ENCODE data around the gene C10orf90.

Gene C10orf90

DNA sequence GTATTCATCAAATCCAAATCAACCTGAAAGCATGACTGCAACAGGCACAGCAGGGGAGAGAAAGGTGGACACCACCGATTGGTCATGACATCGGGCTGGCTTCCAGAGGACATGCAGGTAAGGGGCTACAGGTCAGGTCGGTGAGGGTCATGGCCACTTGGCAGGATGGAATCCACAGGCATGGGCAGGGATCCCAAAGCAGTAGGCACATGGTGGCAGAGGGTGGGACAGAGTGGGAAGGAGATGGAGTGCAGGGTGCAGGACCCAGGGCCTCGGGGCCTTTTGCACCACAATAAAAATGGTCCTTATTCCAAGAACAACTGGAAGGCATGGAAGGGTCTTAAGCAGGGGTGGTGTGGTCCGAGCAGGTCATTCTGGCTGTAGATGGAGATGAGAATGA is 33.0 kb downstream of the C10orf90 start:
- no peaks in the 10 kb centered on the region for H3K36me3 ChIP-seq (ENCODE audit: control insufficient read depth, low read length)
- H3K4me2 ChIP-seq (ENCODE audit: low read length) = no peak overlapping the region
- no peaks in the 10 kb centered on the region for H3K9me2 ChIP-seq (replicated peaks; ENCODE audit: control insufficient read depth, low read length)
- no peaks in the 10 kb centered on the region for H3K4me1 ChIP-seq (ENCODE audit: control insufficient read depth, low read length)
- H4K20me1 ChIP-seq (ENCODE audit: control insufficient read depth, insufficient read depth, low read depth, low read length) = no peaks in the 10 kb centered on the region
- no peak overlapping the region for H3K4me3 ChIP-seq (ENCODE audit: low read length)
- H3K27me3 ChIP-seq (ENCODE audit: control insufficient read depth, low read length) = no peaks in the 10 kb centered on the region
- no peaks in the 10 kb centered on the region for H3K9me3 ChIP-seq (ENCODE audit: control insufficient read depth, insufficient read depth, low read length)
- no peak overlapping the region for H3K27ac ChIP-seq (ENCODE audit: low read depth, low read length)
- TF ChIP-seq EZH2phosphoT487 (IDR thresholded peaks at IDR 0.05; ENCODE audit: borderline replicate concordance, low read length) = no peak
- TF ChIP-seq, protein P1, sequence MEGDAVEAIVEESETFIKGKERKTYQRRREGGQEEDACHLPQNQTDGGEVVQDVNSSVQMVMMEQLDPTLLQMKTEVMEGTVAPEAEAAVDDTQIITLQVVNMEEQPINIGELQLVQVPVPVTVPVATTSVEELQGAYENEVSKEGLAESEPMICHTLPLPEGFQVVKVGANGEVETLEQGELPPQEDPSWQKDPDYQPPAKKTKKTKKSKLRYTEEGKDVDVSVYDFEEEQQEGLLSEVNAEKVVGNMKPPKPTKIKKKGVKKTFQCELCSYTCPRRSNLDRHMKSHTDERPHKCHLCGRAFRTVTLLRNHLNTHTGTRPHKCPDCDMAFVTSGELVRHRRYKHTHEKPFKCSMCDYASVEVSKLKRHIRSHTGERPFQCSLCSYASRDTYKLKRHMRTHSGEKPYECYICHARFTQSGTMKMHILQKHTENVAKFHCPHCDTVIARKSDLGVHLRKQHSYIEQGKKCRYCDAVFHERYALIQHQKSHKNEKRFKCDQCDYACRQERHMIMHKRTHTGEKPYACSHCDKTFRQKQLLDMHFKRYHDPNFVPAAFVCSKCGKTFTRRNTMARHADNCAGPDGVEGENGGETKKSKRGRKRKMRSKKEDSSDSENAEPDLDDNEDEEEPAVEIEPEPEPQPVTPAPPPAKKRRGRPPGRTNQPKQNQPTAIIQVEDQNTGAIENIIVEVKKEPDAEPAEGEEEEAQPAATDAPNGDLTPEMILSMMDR (IDR thresholded peaks at IDR 0.05; ENCODE audit: low read depth, low read length, poor library complexity, severe bottlenecking) = no peak
- H3F3A ChIP-seq (ENCODE audit: control insufficient read depth, insufficient read depth) = no peaks in the 10 kb centered on the region
- H3K79me2 ChIP-seq (ENCODE audit: control insufficient read depth, low read length) = no peaks in the 10 kb centered on the region

DNA sequence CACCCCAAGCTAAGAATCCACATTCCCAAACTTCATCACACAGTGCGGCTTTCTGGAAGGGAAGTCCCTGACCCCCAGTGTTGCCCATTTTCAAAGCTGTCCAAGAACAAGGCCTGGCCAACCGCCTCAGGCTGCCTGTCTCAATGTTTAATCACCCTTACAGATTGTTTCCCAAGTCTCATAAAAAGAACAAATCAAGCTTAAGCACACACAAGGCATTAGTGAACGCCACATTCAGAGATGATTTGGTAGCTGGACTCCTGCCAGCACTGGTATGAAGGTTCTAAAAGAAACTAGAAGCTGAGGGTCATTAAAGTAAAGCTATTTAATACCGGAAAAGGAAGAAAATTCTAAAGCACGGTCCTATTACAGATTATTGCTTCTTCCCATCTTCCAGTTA is 35.6 kb downstream of the C10orf90 start:
- Histone ChIP-seq H3K27me3 (ENCODE audit: control insufficient read depth, low read length) (no peaks in the 10 kb centered on the region), H3K9me2 (replicated peaks; ENCODE audit: control insufficient read depth, low read length) (no peaks in the 10 kb centered on the region)

DNA sequence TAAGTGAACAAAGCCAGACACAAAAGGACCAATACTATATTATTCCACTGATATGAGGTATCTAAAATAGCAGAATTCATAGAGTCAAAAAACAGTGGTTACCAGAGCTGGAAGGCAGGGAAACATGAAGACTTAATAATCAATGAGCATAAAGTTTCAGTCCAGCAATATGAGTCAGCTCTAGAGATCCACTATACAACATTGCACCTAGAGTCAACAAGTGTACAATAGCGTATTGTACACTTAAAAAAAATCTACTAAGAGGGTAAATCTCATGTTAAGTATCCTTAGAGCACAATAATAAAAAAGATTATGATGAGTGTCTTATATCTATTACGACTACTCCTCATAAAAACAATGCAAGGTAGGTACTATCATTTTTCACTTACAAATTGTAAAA is 36.1 kb downstream of the C10orf90 start:
- Histone ChIP-seq H3K27ac (ENCODE audit: low read depth, low read length) (no peak overlapping the region), H3K36me3 (ENCODE audit: control insufficient read depth, low read length) (no peaks in the 10 kb centered on the region), H3K4me3 (ENCODE audit: low read length) (no peak overlapping the region), H3K79me2 (ENCODE audit: control insufficient read depth, low read length) (no peaks in the 10 kb centered on the region), H3K4me2 (ENCODE audit: low read length) (no peak overlapping the region), H4K20me1 (ENCODE audit: control insufficient read depth, insufficient read depth, low read depth, low read length) (no peaks in the 10 kb centered on the region), H3F3A (ENCODE audit: control insufficient read depth, insufficient read depth) (no peaks in the 10 kb centered on the region), H3K9me2 (replicated peaks; ENCODE audit: control insufficient read depth, low read length) (no peaks in the 10 kb centered on the region), H3K27me3 (ENCODE audit: control insufficient read depth, low read length) (no peaks in the 10 kb centered on the region), H3K9me3 (ENCODE audit: control insufficient read depth, insufficient read depth, low read length) (no peaks in the 10 kb centered on the region), H3K4me1 (ENCODE audit: control insufficient read depth, low read length) (no peaks in the 10 kb centered on the region)
- no peak for TF ChIP-seq EZH2phosphoT487 (IDR thresholded peaks at IDR 0.05; ENCODE audit: borderline replicate concordance, low read length)
- TF ChIP-seq, protein P1 (IDR thresholded peaks at IDR 0.05; ENCODE audit: low read depth, low read length, poor library complexity, severe bottlenecking) = no peak

More for the DNA sequence above, 35.6 kb downstream of the C10orf90 start:
- Histone ChIP-seq H3K4me1 (ENCODE audit: control insufficient read depth, low read length) (no peaks in the 10 kb centered on the region), H3F3A (ENCODE audit: control insufficient read depth, insufficient read depth) (no peaks in the 10 kb centered on the region), H3K4me3 (ENCODE audit: low read length) (no peak overlapping the region), H3K4me2 (ENCODE audit: low read length) (no peak overlapping the region), H3K36me3 (ENCODE audit: control insufficient read depth, low read length) (no peaks in the 10 kb centered on the region), H3K9me3 (ENCODE audit: control insufficient read depth, insufficient read depth, low read length) (no peaks in the 10 kb centered on the region), H3K27ac (ENCODE audit: low read depth, low read length) (no peak overlapping the region), H3K79me2 (ENCODE audit: control insufficient read depth, low read length) (no peaks in the 10 kb centered on the region), H4K20me1 (ENCODE audit: control insufficient read depth, insufficient read depth, low read depth, low read length) (no peaks in the 10 kb centered on the region)
- TF ChIP-seq EZH2phosphoT487 (IDR thresholded peaks at IDR 0.05; ENCODE audit: borderline replicate concordance, low read length) = no peak
- TF ChIP-seq, protein P1 (IDR thresholded peaks at IDR 0.05; ENCODE audit: low read depth, low read length, poor library complexity, severe bottlenecking) = no peak

DNA sequence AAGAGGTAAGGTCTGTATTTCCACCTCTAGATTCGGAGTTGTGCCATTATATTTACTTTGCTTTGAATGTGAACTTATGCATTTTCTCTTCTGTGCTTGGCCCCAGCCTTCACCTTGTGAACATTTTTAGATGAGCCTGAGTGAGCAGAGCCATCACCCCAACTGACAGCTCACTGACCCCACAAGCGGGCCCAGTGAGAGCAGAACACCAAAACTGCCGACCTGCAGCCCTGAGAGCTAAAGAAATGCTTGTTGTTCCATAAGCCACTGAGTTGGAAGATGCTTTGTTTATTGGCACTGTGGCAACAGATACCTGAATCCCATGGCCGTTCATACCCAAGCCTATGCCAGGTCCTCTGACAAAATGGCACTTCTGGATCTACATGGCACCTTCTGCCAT is 37.8 kb downstream of the C10orf90 start:
- Histone ChIP-seq H4K20me1 (ENCODE audit: control insufficient read depth, insufficient read depth, low read depth, low read length) (no peaks in the 10 kb centered on the region), H3K27me3 (ENCODE audit: control insufficient read depth, low read length) (no peaks in the 10 kb centered on the region)

More for the DNA sequence above, 37.8 kb downstream of the C10orf90 start:
- Histone ChIP-seq H3K27ac (ENCODE audit: low read depth, low read length) (no peak overlapping the region), H3K79me2 (ENCODE audit: control insufficient read depth, low read length) (no peaks in the 10 kb centered on the region), H3K9me2 (replicated peaks; ENCODE audit: control insufficient read depth, low read length) (no peaks in the 10 kb centered on the region), H3K4me3 (ENCODE audit: low read length) (no peak overlapping the region), H3K4me1 (ENCODE audit: control insufficient read depth, low read length) (no peaks in the 10 kb centered on the region), H3K36me3 (ENCODE audit: control insufficient read depth, low read length) (no peaks in the 10 kb centered on the region), H3K4me2 (ENCODE audit: low read length) (no peak overlapping the region), H3K9me3 (ENCODE audit: control insufficient read depth, insufficient read depth, low read length) (no peaks in the 10 kb centered on the region), H3F3A (ENCODE audit: control insufficient read depth, insufficient read depth) (no peaks in the 10 kb centered on the region)
- TF ChIP-seq EZH2phosphoT487 (IDR thresholded peaks at IDR 0.05; ENCODE audit: borderline replicate concordance, low read length) = no peak
- TF ChIP-seq, protein P1 (IDR thresholded peaks at IDR 0.05; ENCODE audit: low read depth, low read length, poor library complexity, severe bottlenecking) = no peak

All from DOHH2 (cell line).